Activated CD4-positive, alpha-beta T cell treated with anti-CD3 and anti-CD28 coated beads for 36 hours (primary cell): ENCODE results near the gene RPL35A. TPM values are rescaled to one million over a fixed set of nuclear protein-coding genes. Genes with fewer than 3 reads are reported as not detected.
"Not testable (repeated sequence)": the region's sequence is repeated elsewhere in the genome, so short reads cannot be mapped to it uniquely, and the experiment has no call there.

Experiments used
- ATAC-seq: fragments of 200-7000 bp; cut with Tn5 transposase; one replicate; pipeline ENCODE4 v1.10.0; 2021; ENCODE audit warnings: mild to moderate bottlenecking, moderate library complexity
- CTCF ChIA-PET: fragments of 350-600 bp; sonication (Branson Sonifier 250); formaldehyde crosslinking; loops from one replicate; lab custom pipeline; 2021; ENCODE audit warnings: antibody characterized with exemption; lab: Charles Lee
- POLR2A ChIA-PET: fragments of 350-600 bp; sonication (Branson Sonifier 250); formaldehyde crosslinking; loops from one replicate; lab custom pipeline; 2021; ENCODE audit warnings: antibody characterized with exemption, inconsistent platforms; lab: Charles Lee
- DNase-seq: peaks from one replicate; pipeline ENCODE4 v3.0.0-alpha.2; 2020
- H3K27ac Mint-ChIP-seq: one replicate; pipeline ENCODE4 v1.8.0; 2021; ENCODE audit warnings: mixed read lengths
- H3K27me3 Mint-ChIP-seq: one replicate; pipeline ENCODE4 v1.8.0; 2021; ENCODE audit warnings: mixed read lengths
- H3K36me3 Mint-ChIP-seq: one replicate; pipeline ENCODE4 v1.8.0; 2021; ENCODE audit warnings: low read depth, mixed read lengths
- H3K4me1 Mint-ChIP-seq: one replicate; pipeline ENCODE4 v1.8.0; 2021; ENCODE audit warnings: mixed read lengths
- H3K4me3 Mint-ChIP-seq: one replicate; pipeline ENCODE4 v1.8.0; 2021; ENCODE audit warnings: mild to moderate bottlenecking, moderate library complexity, mixed read lengths
- H3K9me3 Mint-ChIP-seq: one replicate; pipeline ENCODE4 v1.8.0; 2021; ENCODE audit warnings: low read depth, mixed read lengths
- intact Hi-C, 2 experiments: fragments of 100-400 bp; cut with DNase I in 1 of 2; cut with micrococcal nuclease in 1 of 2; formaldehyde crosslinking; loops; one replicate each; pipeline versions ENCODE4 v1.14.2 to v1.15.1; 2022 to 2024; cut with DNase I, micrococcal nuclease
- total RNA-seq, 2 experiments: library from RNA; stranded (reverse); gene quantifications; one replicate each; pipeline ENCODE4 v1.2.3, GENCODE V29; 2021

Gene RPL35A
- total RNA-seq: 1,000 to 10,000 TPM; 1,121 to 1,734 TPM

DNA sequence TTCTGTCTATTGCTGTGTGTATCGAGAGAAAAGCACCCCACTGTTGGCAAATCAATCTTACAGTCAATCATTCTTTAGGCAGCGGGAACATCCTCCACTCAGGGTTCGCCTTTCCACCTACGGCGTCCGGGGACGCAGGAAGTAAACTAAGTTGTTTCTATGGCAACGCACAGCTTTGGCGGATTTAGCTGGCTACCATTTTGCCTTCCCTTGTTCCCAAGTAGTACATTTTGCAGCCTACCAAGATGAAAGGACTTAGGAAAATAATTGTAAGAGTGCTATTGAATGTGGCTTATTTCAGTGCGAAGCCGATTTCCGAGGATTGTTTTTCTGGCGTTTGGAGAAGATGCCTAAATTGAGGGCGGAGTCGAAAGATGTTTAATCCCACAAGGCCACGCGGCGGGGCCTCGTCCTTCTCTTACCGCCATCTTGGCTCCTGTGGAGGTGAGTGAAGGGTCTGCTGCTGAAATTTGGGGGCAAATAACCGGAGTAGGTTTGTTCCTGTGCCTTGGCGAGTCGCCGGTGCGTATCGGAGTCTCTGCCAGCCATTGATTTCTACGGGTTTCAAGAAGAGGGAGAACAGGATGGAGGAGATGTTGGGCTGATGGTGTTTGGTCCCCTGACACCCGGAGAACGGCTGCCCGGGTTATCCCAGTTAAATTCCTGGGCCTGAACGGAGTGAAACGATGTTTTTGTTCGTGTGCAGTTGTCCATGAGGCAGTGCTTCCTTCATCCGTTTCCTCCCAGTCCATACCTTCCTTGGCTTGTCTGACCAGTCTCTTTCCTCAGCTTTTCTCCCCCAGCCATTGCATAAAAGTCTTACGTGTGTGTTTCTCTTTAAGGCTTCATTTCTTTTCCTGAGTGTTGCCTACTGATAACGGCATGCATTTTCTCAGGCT is at the start of gene RPL35A:
Gene RPL35A (plus strand): TSS at position 413 of the 899 bp plus-strand sequence. CDS start 778 bp downstream, outside the sequence.
- peaks cover 51% of the 10 kb centered on the region for H3K36me3 Mint-ChIP-seq
- intact Hi-C loops: loop anchor here (1.0 to 2.0 kb wide), 9 partner anchors 9 to 395 kb away; partner anchors contain the start of genes BDH1 (in 1 of the 2), FYTTD1 (in 1 of the 2), LMLN (in 1 of the 2) and LRCH3 (in 1 of the 2)
- no peaks in the 10 kb centered on the region for H3K9me3 Mint-ChIP-seq
- ChIA-PET CTCF (interaction anchor here (1.3 to 2.0 kb wide), 2 partner anchors 44 to 122 kb away, joined by 3 to 8 read pairs; no protein-coding TSS in a partner anchor), POLR2A (interaction anchor here (0.5 to 1.4 kb wide), 7 partner anchors 9 to 130 kb away, joined by 3 to 6 read pairs (median 3); no protein-coding TSS in a partner anchor)
- DNase-seq: peak; percentile 90
- peaks cover 47% of the 10 kb centered on the region for H3K4me1 Mint-ChIP-seq
- ATAC-seq: peak; percentile 89
- H3K27ac Mint-ChIP-seq: peak within 1 kb of the TSS; percentile 97
- H3K4me3 Mint-ChIP-seq: peak within 1 kb of the TSS; percentile 87
- H3K27me3 Mint-ChIP-seq: no peaks in the 10 kb centered on the region

DNA sequence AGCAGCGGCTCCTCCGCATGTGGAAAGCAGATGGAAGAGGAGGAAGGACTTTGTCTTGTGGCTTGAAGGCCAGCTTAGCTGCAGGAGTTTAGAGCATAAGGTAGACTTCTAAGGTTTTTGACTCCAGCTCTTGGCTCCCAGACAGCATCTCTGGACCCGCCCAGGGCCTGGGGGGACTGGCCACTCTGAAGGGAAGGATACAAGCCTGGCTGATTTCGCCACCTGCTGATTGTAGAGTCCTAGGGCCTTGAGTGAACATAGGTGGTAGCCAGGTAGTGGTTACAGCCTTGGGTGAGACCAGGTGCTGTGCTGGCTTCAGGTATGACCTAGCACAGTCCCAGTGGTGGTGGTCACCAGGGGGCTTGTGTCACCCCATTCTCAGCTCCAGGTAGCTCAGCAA is 48.4 kb upstream of the RPL35A start:
- ChIA-PET POLR2A (no interaction called here), CTCF (interaction anchor here (0.6 to 1.0 kb wide), 2 partner anchors 13 to 78 kb away, joined by 3 read pairs; no protein-coding TSS in a partner anchor)
- no peak for ATAC-seq
- no peak for DNase-seq
- Mint-ChIP-seq H3K27ac (no peak overlapping the region), H3K4me3 (no peak overlapping the region), H3K9me3 (no peaks in the 10 kb centered on the region), H3K27me3 (no peaks in the 10 kb centered on the region), H3K4me1 (peaks cover 13% of the 10 kb centered on the region), H3K36me3 (no peaks in the 10 kb centered on the region)
- intact Hi-C loops: no loop called here

DNA sequence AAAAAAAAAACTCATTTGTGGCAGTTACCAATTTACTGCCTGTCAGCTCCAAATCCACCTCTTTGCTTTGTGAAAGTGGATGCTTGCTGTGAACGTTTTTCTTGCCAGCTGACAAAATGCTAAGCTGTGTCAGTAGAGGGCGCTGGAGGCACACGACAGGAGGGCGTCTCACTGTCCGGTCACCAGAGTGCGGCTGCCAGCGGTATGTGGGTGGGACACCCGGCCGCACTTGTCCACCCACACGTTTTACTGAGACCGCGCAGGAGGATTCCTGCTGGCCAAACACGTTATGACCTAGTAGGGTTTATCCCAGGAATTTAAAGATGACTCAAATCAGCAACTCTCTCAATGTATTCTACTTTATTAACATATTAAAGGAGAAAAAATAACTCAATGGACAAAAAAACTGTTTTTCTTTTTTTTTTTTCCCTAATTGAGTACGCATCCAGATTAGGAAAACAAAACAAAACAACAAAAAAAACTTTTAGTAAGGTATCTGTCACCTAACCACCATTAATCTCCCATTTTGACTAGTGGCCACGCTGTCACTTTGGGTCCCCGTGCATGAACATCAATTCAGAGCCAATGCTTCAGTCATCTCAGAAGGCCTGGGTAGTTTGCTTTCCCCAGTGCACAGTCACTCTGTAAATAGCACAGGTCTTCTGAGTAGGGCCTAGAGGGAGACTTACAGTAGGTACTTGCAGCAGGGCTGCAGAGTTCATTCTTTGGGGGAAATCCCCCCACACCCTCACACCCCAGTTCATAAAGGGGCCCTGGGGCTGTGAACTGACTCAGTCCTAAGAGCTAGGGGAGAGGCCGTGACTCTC is 43.8 kb upstream of the RPL35A start:
- POLR2A ChIA-PET: interaction anchor here (0.6 to 1.5 kb wide), 8 partner anchors 28 to 347 kb away, joined by 3 to 8 read pairs (median 4); partner anchors contain the start of gene RPL35A
- Mint-ChIP-seq H3K9me3 (no peaks in the 10 kb centered on the region), H3K36me3 (peaks cover 7% of the 10 kb centered on the region), H3K27me3 (no peaks in the 10 kb centered on the region), H3K4me3 (peak overlapping the region; percentile 41), H3K27ac (peak overlapping the region; percentile 86), H3K4me1 (peaks cover 25% of the 10 kb centered on the region)
- peak; percentile 99 for ATAC-seq
- CTCF ChIA-PET: interaction anchor here (0.6 to 2.6 kb wide), 29 partner anchors 8 to 1719 kb away, joined by 3 to 28 read pairs (median 4); partner anchors contain the start of gene RPL35A
- intact Hi-C loops: loop anchor here (1.0 to 2.0 kb wide), 14 partner anchors 16 to 194 kb away; partner anchors contain the start of genes LMLN (in 1 of the 2) and RUBCN (in 1 of the 2)
- DNase-seq: peak; percentile 93

- CTCF ChIA-PET: interaction anchor here (0.6 to 2.6 kb wide), 7 partner anchors 9 to 1719 kb away, joined by 3 to 28 read pairs (median 3); no protein-coding TSS in a partner anchor
- peaks cover 25% of the 10 kb centered on the region for H3K4me1 Mint-ChIP-seq
- peak overlapping the region; percentile 22 for H3K4me3 Mint-ChIP-seq
- H3K27ac Mint-ChIP-seq: peak overlapping the region; percentile 86
- peaks cover 7% of the 10 kb centered on the region for H3K36me3 Mint-ChIP-seq
- no peaks in the 10 kb centered on the region for H3K27me3 Mint-ChIP-seq
- H3K9me3 Mint-ChIP-seq: no peaks in the 10 kb centered on the region
- DNase-seq (no peak), ATAC-seq (peak; percentile 5)
- intact Hi-C loops: loop anchor here (1.0 to 2.0 kb wide), 14 partner anchors 15 to 195 kb away; partner anchors contain the start of genes LMLN (in 1 of the 2) and RUBCN (in 1 of the 2)
- POLR2A ChIA-PET: interaction anchor here (0.6 to 1.5 kb wide), 6 partner anchors 28 to 173 kb away, joined by 3 to 5 read pairs (median 4); partner anchors contain the start of gene RPL35A
Measured at GRCh38 chr3:197906850-197907187, 43.2 kb upstream of the RPL35A start.

DNA sequence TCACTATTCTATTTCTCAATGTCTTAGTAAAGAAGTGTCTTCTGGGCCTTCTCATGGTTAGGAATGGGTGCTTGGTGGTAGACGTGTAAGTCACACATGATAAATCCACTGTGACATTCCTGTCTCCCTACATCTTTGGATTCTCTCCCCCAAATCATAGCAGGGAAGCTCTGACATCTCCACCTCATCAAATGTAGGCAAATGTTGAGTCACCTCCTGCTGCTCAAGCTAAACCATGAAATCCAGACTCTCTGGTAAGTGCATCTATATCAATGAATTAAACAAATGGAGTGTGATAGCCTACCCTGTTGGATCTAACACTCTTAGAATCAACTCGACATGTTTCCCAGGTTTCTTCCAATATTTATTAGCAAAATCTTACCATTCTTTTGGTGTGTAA is 42.8 kb upstream of the RPL35A start:
- Mint-ChIP-seq H3K4me3 (peak overlapping the region; percentile 22), H3K27me3 (no peaks in the 10 kb centered on the region), H3K36me3 (peaks cover 7% of the 10 kb centered on the region), H3K27ac (peak overlapping the region; percentile 86), H3K9me3 (no peaks in the 10 kb centered on the region), H3K4me1 (peaks cover 25% of the 10 kb centered on the region)
- no peak for ATAC-seq
- no peak for DNase-seq
- intact Hi-C loops: loop anchor here in 1 of 2 experiments (2.0 kb wide), 1 partner anchor 20 kb away; no protein-coding TSS in a partner anchor
- ChIA-PET CTCF (interaction anchor here (0.7 to 2.6 kb wide), 7 partner anchors 18 to 1720 kb away, joined by 3 to 28 read pairs (median 3); no protein-coding TSS in a partner anchor), POLR2A (interaction anchor here (0.6 to 1.5 kb wide), 6 partner anchors 27 to 173 kb away, joined by 3 to 5 read pairs (median 4); partner anchors contain the start of gene RPL35A)

DNA sequence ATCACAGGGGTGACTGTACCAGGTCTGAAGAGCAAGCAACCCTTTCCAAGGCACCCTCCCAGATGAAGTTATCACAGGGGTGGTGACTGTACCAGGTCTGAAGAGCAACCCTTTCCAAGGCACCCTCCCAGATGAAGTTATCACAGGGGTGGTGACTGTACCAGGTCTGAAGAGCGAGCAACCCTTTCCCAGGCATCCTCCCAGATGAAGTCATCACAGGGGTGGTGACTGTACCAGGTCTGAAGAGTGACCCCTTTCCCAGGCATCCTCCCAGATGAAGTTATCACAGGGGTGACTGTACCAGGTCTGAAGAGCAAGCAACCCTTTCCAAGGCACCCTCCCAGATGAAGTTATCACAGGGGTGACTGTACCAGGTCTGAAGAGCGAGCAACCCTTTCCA is 41.4 kb upstream of the RPL35A start:
- H3K4me1 Mint-ChIP-seq: peaks cover 29% of the 10 kb centered on the region
- H3K27ac Mint-ChIP-seq, DNase-seq, H3K4me3 Mint-ChIP-seq, intact Hi-C loops, H3K36me3 Mint-ChIP-seq, POLR2A ChIA-PET, H3K27me3 Mint-ChIP-seq, ATAC-seq, H3K9me3 Mint-ChIP-seq: not testable (repeated sequence)
- CTCF ChIA-PET: interaction anchor here (1.0 kb wide), 1 partner anchor 34 kb away, joined by 3 read pairs; no protein-coding TSS in a partner anchor

DNA sequence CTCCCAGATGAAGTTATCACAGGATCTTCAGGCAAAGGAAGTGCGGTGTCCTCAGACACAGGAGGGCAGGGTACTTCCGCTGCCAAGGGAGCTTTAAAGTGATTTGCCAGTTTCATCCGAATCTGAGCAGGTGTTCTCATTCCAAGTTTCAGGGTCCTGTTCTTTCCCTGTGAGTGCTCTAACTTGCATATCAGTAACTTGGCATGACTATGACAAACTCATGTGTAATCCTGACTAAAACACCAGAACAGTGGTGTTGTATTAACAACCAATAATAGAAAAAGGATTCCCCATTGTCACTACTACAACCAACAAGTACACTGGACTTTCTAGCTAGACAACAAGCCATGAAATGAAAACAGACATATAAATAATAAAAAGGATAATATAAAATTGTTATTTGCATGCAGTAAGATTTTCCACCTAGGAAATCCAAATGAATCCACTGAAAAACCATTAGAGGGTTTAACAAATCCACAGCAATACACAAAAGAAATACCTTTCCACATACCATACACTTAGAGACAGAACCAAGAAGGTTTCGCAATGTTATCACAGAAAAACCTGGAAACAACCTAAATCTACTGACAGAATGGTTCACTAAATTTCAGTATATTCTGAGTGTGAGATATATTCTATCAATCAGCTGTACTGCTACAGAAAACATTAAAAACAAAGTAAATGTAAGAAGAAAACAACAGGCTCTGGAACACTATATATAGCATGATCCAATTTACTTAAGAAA is 40.9 kb upstream of the RPL35A start:
- no peak for ATAC-seq
- no peaks in the 10 kb centered on the region for H3K27me3 Mint-ChIP-seq
- DNase-seq: no peak
- peaks cover 7% of the 10 kb centered on the region for H3K36me3 Mint-ChIP-seq
- peaks cover 31% of the 10 kb centered on the region for H3K4me1 Mint-ChIP-seq
- POLR2A ChIA-PET: no interaction called here
- no peak overlapping the region for H3K4me3 Mint-ChIP-seq
- no peak overlapping the region for H3K27ac Mint-ChIP-seq
- H3K9me3 Mint-ChIP-seq: no peaks in the 10 kb centered on the region
- CTCF ChIA-PET: interaction anchor here (1.0 kb wide), 1 partner anchor 34 kb away, joined by 3 read pairs; no protein-coding TSS in a partner anchor
- intact Hi-C loops: no loop called here

GRCh38 chr3:197912741-197913476 is 37.1 kb upstream of the RPL35A start:
- Mint-ChIP-seq H3K9me3 (no peaks in the 10 kb centered on the region), H3K36me3 (peaks cover 4% of the 10 kb centered on the region), H3K27ac (peak overlapping the region; percentile 72), H3K27me3 (no peaks in the 10 kb centered on the region), H3K4me3 (peak overlapping the region; percentile 51), H3K4me1 (peaks cover 6% of the 10 kb centered on the region)
- ChIA-PET POLR2A (no interaction called here), CTCF (interaction anchor here (1.1 kb wide), 1 partner anchor 36 kb away, joined by 3 read pairs; no protein-coding TSS in a partner anchor)
- ATAC-seq: peak; percentile 58
- intact Hi-C loops: no loop called here
- peak; percentile 18 for DNase-seq

DNA sequence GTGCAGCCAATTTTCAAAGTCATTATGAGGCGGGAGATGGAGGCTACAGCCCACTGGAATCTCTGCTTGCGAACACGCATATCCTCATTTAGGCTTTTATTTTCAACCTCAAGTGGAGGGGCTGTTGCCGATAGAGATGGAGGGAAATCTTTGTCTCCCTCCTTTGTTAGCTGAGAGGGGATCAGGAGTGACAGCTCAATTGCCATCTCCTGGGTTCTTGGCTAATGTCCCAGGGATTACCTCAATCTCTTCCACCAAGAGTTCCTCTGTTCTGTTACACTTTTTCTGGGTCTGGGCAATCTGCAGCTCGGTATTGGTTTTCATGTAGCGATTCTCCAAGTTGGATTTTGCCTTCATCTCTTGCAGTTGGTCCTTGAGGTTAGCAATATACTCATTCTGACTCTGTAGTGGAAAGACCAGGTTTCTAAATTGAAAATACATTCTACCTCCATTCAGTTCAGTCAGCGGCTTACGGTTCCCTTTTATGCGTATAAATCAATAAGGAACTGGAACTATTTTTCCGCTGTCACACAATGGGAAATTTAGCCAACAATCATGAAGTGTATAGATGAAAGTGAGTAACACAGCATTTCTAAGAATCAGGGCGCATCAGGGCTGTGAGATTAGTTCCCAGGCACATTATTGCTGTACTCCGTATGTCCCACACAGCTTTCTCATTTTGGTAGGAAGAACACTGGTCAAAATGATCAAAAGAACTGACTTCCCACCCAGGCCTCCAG is 36.2 kb upstream of the RPL35A start:
- ChIA-PET POLR2A (no interaction called here), CTCF (interaction anchor here (0.7 kb wide), 1 partner anchor 8 kb away, joined by 3 read pairs; no protein-coding TSS in a partner anchor)
- no peaks in the 10 kb centered on the region for H3K9me3 Mint-ChIP-seq
- H3K27me3 Mint-ChIP-seq: no peaks in the 10 kb centered on the region
- ATAC-seq: peak; percentile 71
- no peak overlapping the region for H3K4me3 Mint-ChIP-seq
- no peak overlapping the region for H3K27ac Mint-ChIP-seq
- peak; percentile 13 for DNase-seq
- peaks cover 6% of the 10 kb centered on the region for H3K4me1 Mint-ChIP-seq
- intact Hi-C loops: no loop called here
- peaks cover 3% of the 10 kb centered on the region for H3K36me3 Mint-ChIP-seq
